ENCODE results near the gene PEX10.

PEX10 gene

GRCh38 chr1:2457444-2457843 lies 45.1 kb upstream of the PEX10 start:
- no peaks in the 10 kb centered on the region; the same call in 1 of the 2 replicates for H3K27me3 ChIP-seq (replicated peaks; ENCODE audit: control insufficient read depth, insufficient read depth, low read length)
- DNase-seq (ENCODE audit: extremely low read depth, insufficient read length) = no peak
- no peaks in the 10 kb centered on the region for H3K36me3 ChIP-seq (ENCODE audit: control insufficient read depth, insufficient read depth, low read length)
- H3K4me3 ChIP-seq (replicated peaks; ENCODE audit: low read depth, low read length) = no peak overlapping the region
- no peak for TF ChIP-seq CTCF (IDR thresholded peaks at IDR 0.05; ENCODE audit: insufficient read depth, low read length, poor library complexity, severe bottlenecking)

- no peaks in the 10 kb centered on the region; the same call in 1 of the 2 replicates for H3K27me3 ChIP-seq (replicated peaks; ENCODE audit: control insufficient read depth, insufficient read depth, low read length)
- DNase-seq (ENCODE audit: extremely low read depth, insufficient read length) = no peak
- TF ChIP-seq CTCF (IDR thresholded peaks at IDR 0.05; ENCODE audit: insufficient read depth, low read length, poor library complexity, severe bottlenecking) = no peak
- no peak overlapping the region for H3K4me3 ChIP-seq (replicated peaks; ENCODE audit: low read depth, low read length)
- no peaks in the 10 kb centered on the region for H3K36me3 ChIP-seq (ENCODE audit: control insufficient read depth, insufficient read depth, low read length)
Measured at GRCh38 chr1:2455757-2456156, 43.4 kb upstream of the PEX10 start.

- no peak for DNase-seq (ENCODE audit: extremely low read depth, insufficient read length)
- H3K27me3 ChIP-seq (replicated peaks; ENCODE audit: control insufficient read depth, insufficient read depth, low read length) = no peaks in the 10 kb centered on the region; the same call in 1 of the 2 replicates
- TF ChIP-seq CTCF (IDR thresholded peaks at IDR 0.05; ENCODE audit: insufficient read depth, low read length, poor library complexity, severe bottlenecking) = no peak
- H3K36me3 ChIP-seq (ENCODE audit: control insufficient read depth, insufficient read depth, low read length) = no peaks in the 10 kb centered on the region
- no peak overlapping the region for H3K4me3 ChIP-seq (replicated peaks; ENCODE audit: low read depth, low read length)
Measured at GRCh38 chr1:2454227-2454626, 41.9 kb upstream of the PEX10 start.

GRCh38 chr1:2452932-2453315 lies 40.6 kb upstream of the PEX10 start:
- Histone ChIP-seq H3K36me3 (ENCODE audit: control insufficient read depth, insufficient read depth, low read length) (no peaks in the 10 kb centered on the region), H3K4me3 (replicated peaks; ENCODE audit: low read depth, low read length) (no peak overlapping the region), H3K27me3 (replicated peaks; ENCODE audit: control insufficient read depth, insufficient read depth, low read length) (no peaks in the 10 kb centered on the region)
- no peak for DNase-seq (ENCODE audit: extremely low read depth, insufficient read length)
- TF ChIP-seq CTCF (IDR thresholded peaks at IDR 0.05; ENCODE audit: insufficient read depth, low read length, poor library complexity, severe bottlenecking) = no peak

- DNase-seq (ENCODE audit: extremely low read depth, insufficient read length) = no peak
- no peak overlapping the region for H3K4me3 ChIP-seq (replicated peaks; ENCODE audit: low read depth, low read length)
- no peaks in the 10 kb centered on the region for H3K27me3 ChIP-seq (replicated peaks; ENCODE audit: control insufficient read depth, insufficient read depth, low read length)
- no peaks in the 10 kb centered on the region for H3K36me3 ChIP-seq (ENCODE audit: control insufficient read depth, insufficient read depth, low read length)
- no peak for TF ChIP-seq CTCF (IDR thresholded peaks at IDR 0.05; ENCODE audit: insufficient read depth, low read length, poor library complexity, severe bottlenecking)
Measured at GRCh38 chr1:2452201-2452931, 40.0 kb upstream of the PEX10 start.

- Histone ChIP-seq H3K36me3 (ENCODE audit: control insufficient read depth, insufficient read depth, low read length) (no peaks in the 10 kb centered on the region), H3K4me3 (replicated peaks; ENCODE audit: low read depth, low read length) (no peak overlapping the region), H3K27me3 (replicated peaks; ENCODE audit: control insufficient read depth, insufficient read depth, low read length) (no peaks in the 10 kb centered on the region)
- DNase-seq (ENCODE audit: extremely low read depth, insufficient read length) = no peak
- TF ChIP-seq CTCF (IDR thresholded peaks at IDR 0.05; ENCODE audit: insufficient read depth, low read length, poor library complexity, severe bottlenecking) = no peak
Measured at GRCh38 chr1:2451741-2452140, 39.4 kb upstream of the PEX10 start.

Measured in GM06990 (cell line).